Ramos (cell line): ENCODE measurements around the gene KCNN2.

Experiments used
- in situ Hi-C: fragments of 300-500 bp; cut with MboI; formaldehyde crosslinking; loops from one replicate; pipeline ENCODE4 v1.14.3; 2022; ENCODE audit warnings: low sequenced_read_pairs; ENCODE audit not compliant: unreplicated experiment

The KCNN2 gene

GRCh38 chr5:114473541-114473940, 111.7 kb downstream of the KCNN2 start:
- in situ Hi-C loops: no loop called here

DNA sequence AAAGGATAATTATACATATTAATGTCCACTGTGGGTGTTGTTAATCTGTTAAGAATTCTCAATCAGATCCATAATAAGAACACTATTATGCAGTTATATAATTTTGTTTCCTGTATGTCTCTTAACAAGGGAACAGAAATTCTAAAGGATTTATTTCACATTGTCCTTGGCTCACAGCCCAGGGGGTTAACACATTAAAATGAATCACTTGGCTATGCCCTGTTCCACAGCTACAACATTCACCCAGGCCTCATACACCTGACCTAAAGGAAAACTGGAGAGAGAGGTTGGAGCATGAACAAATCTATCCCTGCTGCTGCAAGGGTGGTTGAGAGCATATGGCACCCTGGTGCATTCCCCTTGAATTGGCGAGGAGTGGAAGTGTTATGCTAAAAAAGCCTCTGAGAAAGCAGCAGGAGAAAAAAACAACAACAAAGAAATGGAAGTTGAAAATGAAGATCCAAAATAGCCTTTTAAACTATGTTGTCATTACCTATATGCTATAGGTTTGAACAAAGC, 116.0 kb downstream of the KCNN2 start:
- in situ Hi-C loops: no loop called here

DNA sequence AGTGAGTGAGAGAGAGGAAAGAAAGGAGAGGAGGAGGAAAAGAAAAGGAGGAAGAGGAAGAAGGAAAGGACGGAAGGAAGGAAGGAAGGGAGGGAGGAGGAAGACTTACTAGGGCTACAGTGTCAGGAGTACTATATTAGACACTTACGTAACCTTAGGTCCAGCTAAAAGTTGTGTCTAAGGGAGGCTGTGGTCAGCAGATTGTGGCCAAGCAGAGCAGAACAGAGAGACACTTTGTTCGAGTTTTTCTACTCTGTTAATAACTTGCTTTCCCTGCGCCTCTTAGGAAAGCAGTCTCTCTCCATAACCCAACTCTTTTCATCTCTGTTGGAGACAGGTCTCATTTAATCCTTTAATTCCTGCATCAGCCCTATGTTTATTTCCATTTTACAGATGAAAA, 138.9 kb downstream of the KCNN2 start:
- in situ Hi-C loops: no loop called here

GRCh38 chr5:114504560-114504959, 142.7 kb downstream of the KCNN2 start:
- in situ Hi-C loops: no loop called here

- in situ Hi-C loops: no loop called here
These were observed 162.4 kb downstream of the KCNN2 start for GRCh38 chr5:114524221-114524620.

- in situ Hi-C loops: no loop called here
These were observed 182.7 kb downstream of the KCNN2 start for GRCh38 chr5:114544561-114544960.
